ENCODE results near the gene ARHGAP33.
"Not testable (repeated sequence)": the region's sequence is repeated elsewhere in the genome, so short reads cannot be mapped to it uniquely, and the experiment has no call there.

Gene ARHGAP33

DNA sequence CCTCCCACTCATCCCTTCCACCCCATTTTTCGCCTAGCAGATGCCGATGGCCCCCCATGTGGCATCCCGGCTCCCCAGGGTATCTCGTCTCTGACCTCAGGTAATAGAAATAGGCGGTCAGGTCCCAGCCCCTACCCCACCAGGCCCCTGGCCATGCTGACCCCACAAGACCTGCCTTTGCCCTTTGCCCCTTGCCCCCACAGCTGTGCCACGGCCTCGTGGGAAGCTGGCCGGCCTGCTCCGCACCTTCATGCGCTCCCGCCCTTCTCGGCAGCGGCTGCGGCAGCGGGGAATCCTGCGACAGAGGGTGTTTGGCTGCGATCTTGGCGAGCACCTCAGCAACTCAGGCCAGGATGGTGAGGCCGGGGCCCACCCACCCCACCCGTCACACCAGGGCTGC, 5.4 kb downstream of the ARHGAP33 start:
- DNase-seq (ENCODE audit: low spot score): no peak

DNA sequence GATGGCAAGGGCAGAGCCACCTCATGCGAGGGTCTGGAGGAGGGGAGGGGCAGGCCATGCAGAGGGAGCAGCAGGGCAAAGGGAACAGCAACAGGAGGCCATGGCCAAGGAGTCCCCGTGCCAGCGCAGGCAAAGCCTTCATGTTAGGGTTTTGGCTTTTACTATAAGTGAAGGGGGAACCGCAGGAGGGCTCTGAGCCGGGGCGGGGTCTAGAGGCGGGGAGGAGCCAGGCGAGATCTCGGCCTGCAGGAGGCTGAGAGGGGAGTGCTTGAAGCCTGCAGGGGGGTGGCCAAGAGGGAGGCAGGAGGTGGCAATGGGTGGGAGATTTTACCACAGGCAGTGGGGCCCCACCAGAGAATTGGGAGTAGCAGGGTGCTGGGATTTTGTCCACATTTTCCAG, 6.3 kb downstream of the ARHGAP33 start:
- DNase-seq (ENCODE audit: low spot score): no peak

GRCh38 chr19:35782589-35782988, 7.2 kb downstream of the ARHGAP33 start:
- DNase-seq (ENCODE audit: low spot score): no peak

DNA sequence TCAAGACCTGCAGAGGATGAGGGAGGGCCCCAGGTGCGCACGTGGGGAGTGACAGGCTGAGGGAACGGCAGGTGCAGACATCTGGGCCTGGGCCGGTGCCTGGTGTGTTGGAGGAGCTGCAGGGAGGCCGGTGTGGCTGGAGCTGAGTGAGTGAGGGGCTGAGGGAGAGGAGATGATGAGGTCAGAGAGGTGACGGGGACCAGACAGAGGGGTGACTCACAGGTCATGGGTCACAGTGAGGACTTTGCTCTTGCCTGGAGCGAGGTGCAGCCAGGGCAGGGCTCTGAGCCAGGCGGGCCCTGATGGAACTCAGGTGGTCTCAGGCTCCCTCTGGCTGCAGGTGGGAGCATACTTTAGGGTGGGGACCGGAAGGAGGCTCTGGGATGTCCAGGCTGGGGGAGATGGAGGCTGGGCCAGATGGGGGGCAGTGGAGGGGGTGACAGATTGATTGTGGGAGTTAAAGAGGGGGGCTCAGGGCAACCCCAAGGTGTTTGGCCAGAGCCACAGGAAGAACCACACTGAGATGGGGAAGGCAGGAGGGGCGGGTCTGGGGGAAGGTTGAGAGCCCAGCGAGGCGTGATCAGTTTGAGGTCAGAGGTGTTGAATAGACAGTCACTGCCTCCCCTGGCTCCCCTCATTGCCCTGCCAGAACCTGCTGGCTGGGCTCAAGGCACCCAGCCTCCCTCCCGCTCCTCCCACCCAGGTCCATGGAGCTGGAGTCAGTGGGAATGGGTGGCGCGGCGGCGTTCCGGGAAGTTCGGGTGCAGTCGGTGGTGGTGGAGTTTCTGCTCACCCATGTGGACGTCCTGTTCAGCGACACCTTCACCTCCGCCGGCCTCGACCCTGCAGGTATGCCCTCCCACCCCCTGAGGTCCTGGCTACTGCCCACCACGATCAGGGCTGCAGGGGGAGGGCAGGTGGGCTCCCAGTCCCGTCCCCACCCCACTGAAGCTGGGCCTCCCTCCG, 8.4 kb downstream of the ARHGAP33 start:
- DNase-seq (ENCODE audit: low spot score): no peak

- DNase-seq (ENCODE audit: low spot score): no peak
These were observed 9.4 kb downstream of the ARHGAP33 start for GRCh38 chr19:35784503-35785338.

DNA sequence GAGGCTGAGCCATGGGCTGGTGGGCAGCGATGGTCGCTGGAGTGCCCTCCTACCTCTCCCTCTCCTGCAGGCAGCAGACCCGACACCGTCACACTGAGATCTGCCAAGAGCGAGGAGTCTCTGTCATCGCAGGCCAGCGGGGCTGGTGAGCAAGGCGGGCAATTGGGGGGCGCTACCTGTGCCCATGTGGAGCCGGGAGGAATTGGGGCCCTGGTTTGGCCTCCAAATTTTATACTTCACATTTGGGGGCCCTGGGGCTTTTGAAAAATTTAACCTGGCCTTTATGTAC, 9.9 kb downstream of the ARHGAP33 start:
- no peak for DNase-seq (ENCODE audit: low spot score)

GRCh38 chr19:35786299-35787160, 11.2 kb downstream of the ARHGAP33 start:
- DNase-seq (ENCODE audit: low spot score): no peak

DNA sequence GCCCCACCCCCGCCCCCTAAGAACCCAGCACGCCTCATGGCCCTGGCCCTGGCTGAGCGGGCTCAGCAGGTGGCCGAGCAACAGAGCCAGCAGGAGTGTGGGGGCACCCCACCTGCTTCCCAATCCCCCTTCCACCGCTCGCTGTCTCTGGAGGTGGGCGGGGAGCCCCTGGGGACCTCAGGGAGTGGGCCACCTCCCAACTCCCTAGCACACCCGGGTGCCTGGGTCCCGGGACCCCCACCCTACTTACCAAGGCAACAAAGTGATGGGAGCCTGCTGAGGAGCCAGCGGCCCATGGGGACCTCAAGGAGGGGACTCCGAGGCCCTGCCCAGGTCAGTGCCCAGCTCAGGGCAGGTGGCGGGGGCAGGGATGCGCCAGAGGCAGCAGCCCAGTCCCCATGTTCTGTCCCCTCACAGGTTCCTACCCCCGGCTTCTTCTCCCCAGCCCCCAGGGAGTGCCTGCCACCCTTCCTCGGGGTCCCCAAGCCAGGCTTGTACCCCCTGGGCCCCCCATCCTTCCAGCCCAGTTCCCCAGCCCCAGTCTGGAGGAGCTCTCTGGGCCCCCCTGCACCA, 11.9 kb downstream of the ARHGAP33 start:
- no peak for DNase-seq (ENCODE audit: low spot score)

- no peak for DNase-seq (ENCODE audit: low spot score)
These were observed 13.0 kb downstream of the ARHGAP33 start for GRCh38 chr19:35788205-35788960.

GRCh38 chr19:35789195-35789977, 14.0 kb downstream of the ARHGAP33 start:
- DNase-seq (ENCODE audit: low spot score): no peak

- no peak for DNase-seq (ENCODE audit: low spot score)
These were observed 14.9 kb downstream of the ARHGAP33 start for GRCh38 chr19:35789978-35790944.

DNA sequence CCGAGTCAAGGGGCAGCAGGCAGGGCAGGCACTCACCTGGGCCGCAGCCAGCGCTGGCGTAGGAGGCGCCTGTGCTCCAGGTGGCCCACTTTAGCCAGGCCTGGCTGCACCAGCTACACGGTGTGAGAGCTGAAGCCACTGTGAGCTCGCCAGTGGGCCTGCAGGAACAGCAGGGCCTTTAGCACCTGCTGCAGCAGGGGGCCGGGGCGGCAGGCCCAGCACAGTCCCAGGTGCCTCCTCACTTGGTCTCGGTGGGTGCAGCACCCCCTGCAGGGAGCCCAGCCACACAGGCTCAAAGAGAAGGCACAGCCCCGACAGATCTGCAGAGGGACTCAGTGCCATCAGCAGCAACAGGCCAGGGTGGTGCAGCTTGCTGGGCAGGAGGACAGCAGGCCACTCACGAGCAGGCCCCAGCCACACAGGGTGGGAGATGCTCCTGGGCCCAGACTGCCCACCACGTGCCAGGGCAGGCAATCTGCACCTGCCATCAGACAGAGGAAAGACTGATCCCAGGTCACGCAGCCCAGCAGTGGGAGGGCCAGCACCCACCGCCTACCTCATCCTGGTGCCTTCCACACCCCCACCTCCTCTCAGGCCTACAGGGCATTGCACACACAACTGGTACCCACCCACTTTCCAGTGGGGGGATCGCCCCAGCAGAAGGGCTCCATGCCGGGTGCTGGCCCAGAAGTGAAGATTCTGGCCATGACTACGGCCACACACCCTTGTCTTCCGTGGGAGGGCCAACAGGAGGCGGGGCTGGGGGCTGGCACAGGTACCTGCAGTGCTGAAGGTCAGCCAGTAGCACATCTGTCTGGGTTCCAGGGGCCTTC, 15.8 kb downstream of the ARHGAP33 start:
- no peak for DNase-seq (ENCODE audit: low spot score)

- no peak for DNase-seq (ENCODE audit: low spot score)
These were observed 16.5 kb downstream of the ARHGAP33 start for GRCh38 chr19:35791814-35792279.

GRCh38 chr19:35792312-35792711, 16.9 kb downstream of the ARHGAP33 start:
- DNase-seq (ENCODE audit: low spot score): no peak

GRCh38 chr19:35792888-35793287, 17.5 kb downstream of the ARHGAP33 start:
- no peak for DNase-seq (ENCODE audit: low spot score)

DNA sequence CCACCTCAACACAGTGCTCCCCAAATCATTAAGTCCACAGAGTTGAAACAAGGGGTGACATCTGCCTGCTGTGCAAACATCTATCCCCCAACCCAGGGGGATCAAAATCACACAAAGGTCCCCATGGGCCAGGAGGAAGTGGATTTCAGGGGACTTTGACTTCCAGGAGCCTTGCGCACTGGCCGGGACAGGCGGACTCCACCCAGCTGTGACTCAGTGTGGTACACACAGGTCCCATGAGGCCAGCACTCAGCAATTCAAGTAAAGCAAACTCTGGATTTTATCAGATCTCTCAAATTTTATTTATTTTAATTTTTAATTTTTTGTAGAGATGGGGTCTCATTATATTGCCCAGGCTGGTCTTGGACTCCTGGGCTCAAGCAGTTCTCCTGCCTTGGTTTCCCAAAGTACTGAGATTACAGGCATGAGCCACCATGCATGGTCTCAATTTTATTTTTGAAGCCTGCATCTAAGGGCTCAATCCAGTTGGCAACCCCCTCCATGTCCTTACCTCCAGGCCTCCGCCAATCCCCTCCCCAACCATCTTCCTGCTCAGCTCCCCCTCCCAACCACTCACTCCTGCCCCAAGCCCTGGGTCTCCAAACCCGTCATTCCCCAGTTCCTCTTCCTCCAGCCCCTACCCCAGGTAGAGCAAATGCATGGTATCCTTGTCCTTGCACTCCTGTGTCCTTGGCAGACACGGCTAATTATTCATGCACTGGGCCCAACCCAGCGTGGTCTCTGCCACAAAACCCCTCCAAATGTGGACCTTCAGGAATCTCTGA, 18.2 kb downstream of the ARHGAP33 start:
- DNase-seq (ENCODE audit: low spot score): peak; percentile 95

DNA sequence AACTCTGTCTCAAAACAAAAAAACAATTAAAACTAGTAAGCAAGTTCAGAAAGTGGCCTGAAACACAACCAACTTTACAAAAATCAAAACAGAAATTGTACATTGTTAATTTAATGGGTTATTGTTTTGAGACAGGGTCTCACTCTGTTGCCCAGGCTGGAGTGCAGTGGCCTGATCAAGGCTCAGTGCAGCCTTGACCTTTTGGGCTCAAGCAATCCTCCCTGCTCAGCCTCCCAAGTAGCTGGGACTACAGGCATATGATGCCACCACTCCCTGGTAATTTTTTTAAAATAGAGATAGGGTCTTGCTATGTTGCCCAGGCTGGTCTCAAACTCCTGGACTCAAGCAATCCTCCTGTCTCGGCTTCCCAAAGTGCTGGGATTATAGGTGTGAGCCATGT, 20.2 kb downstream of the ARHGAP33 start:
- not testable (repeated sequence) for DNase-seq (ENCODE audit: low spot score)

All from hepatic stellate cell (primary cell).